ENCODE results near the gene STRIT1.

GRCh38 chr3:155339052-155339451, 45.6 kb upstream of the STRIT1 start:
- TF ChIP-seq CTCF (IDR thresholded peaks at IDR 0.05): no peak
- no peak for TF ChIP-seq EZH2 (IDR thresholded peaks at IDR 0.05; ENCODE audit: borderline replicate concordance, insufficient read depth, low read depth, low read length, poor library complexity, severe bottlenecking)

Data from B cell (primary cell).